GM18502 (cell line): ENCODE measurements around the gene PRKN.

ENCODE experiments used
- ATAC-seq: cut with Tn5 transposase; IDR thresholded peaks from one replicate; pipeline ENCODE4 v1.9.1; 2021; ENCODE audit warnings: mild to moderate bottlenecking; ENCODE audit not compliant: unreplicated experiment, poor library complexity

PRKN gene

GRCh38 chr6:162173466-162173865 is 554.1 kb downstream of the PRKN start:
- no peak for ATAC-seq

- no peak for ATAC-seq
Observed at GRCh38 chr6:162165479-162165878, 562.1 kb downstream of the PRKN start.

- no peak for ATAC-seq
Observed at GRCh38 chr6:162157167-162157870, 570.2 kb downstream of the PRKN start.

GRCh38 chr6:162156146-162156545 is 571.4 kb downstream of the PRKN start:
- ATAC-seq, result no peak

GRCh38 chr6:162154930-162155329 is 572.6 kb downstream of the PRKN start:
- no peak for ATAC-seq

GRCh38 chr6:162154001-162154400 is 573.6 kb downstream of the PRKN start:
- ATAC-seq, result no peak

- ATAC-seq, result no peak
Observed at GRCh38 chr6:162153120-162153519, 574.4 kb downstream of the PRKN start.

GRCh38 chr6:162151021-162151665 is 576.4 kb downstream of the PRKN start:
- ATAC-seq, result no peak

- ATAC-seq, result no peak
Observed at GRCh38 chr6:162150295-162150694, 577.3 kb downstream of the PRKN start.

- no peak for ATAC-seq
Observed at GRCh38 chr6:162149786-162150185, 577.8 kb downstream of the PRKN start.

GRCh38 chr6:162147805-162148204 is 579.8 kb downstream of the PRKN start:
- no peak for ATAC-seq

GRCh38 chr6:162147281-162147680 is 580.3 kb downstream of the PRKN start:
- no peak for ATAC-seq

GRCh38 chr6:162140251-162140852 is 587.2 kb downstream of the PRKN start:
- no peak for ATAC-seq

- no peak for ATAC-seq
Observed at GRCh38 chr6:162125659-162126058, 601.9 kb downstream of the PRKN start.

- ATAC-seq, result no peak
Observed at GRCh38 chr6:162124710-162125435, 602.7 kb downstream of the PRKN start.

GRCh38 chr6:162123797-162124196 is 603.8 kb downstream of the PRKN start:
- no peak for ATAC-seq

- no peak for ATAC-seq
Observed at GRCh38 chr6:162119341-162119740, 608.2 kb downstream of the PRKN start.

GRCh38 chr6:162118706-162119105 is 608.9 kb downstream of the PRKN start:
- no peak for ATAC-seq

- ATAC-seq, result no peak
Observed at GRCh38 chr6:162116902-162117525, 610.6 kb downstream of the PRKN start.

- ATAC-seq, result no peak
Observed at GRCh38 chr6:162109480-162110050, 618.0 kb downstream of the PRKN start.
